ENCODE measurements around the gene UBTD2. TPM values are rescaled to one million over a fixed set of nuclear protein-coding genes. Genes with fewer than 3 reads are reported as not detected.

UBTD2 gene
- total RNA-seq, 4 donors from 2014 or later = 9.1 to 14.7 (median 12.3) TPM

DNA sequence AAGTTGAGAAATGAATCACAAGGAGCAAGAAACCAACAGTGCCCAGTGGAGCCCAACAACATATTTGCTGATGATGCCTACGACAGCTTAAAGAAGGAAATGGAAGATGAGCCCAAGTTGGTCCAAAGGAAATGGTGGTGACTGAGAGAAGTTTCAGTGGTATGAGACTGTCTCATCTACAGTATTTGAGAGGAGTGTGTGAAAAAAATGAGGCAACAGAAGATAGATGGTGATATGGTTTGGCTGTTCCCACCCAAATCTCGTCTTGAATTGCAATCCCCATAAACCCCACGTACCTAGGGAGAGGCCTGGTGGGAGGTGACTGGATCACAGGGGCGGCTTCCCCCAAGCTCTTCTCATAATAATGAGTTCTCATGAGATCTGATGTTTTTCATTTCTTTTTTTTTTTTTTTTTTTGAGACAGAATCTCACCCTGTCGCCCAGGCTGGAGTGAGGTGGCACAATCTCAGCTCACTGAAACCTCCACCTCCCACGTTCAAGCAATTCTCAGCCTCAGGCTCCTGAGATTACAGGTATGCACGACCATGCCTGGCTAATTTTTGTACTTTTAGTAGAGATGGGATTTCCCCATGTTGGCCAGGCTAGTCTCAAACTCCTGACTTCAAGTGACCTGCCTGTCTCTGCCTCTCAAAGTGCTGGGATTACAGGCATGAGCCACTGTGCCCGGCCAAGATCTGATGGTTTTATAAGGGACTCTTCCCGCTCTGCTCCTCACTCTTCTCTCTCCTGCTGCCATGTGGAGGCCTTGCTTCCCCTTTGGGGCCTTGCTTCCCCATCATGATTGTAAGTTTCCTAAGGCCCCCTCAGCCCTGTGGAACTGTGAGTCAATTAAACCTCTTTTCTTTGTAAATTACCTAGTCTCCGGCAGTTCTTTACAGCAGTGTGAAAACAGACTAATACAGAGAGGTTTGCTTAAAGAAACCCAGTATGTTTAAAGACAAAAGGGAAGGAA, 59.4 kb downstream of the UBTD2 start:
- no peaks in the 10 kb centered on the region for H3K4me1 ChIP-seq
- H3K4me3 ChIP-seq = no peak overlapping the region
- H3K27me3 ChIP-seq = no peaks in the 10 kb centered on the region
- intact Hi-C loops (cut with DNase I) = no loop called here
- H3K27ac ChIP-seq = no peak overlapping the region
- WGBS, 2 donors = 80 to 82% methylated on average over 9 to 10 of the region's 10 CpGs
- no peak for DNase-seq
- TF ChIP-seq, protein P1, sequence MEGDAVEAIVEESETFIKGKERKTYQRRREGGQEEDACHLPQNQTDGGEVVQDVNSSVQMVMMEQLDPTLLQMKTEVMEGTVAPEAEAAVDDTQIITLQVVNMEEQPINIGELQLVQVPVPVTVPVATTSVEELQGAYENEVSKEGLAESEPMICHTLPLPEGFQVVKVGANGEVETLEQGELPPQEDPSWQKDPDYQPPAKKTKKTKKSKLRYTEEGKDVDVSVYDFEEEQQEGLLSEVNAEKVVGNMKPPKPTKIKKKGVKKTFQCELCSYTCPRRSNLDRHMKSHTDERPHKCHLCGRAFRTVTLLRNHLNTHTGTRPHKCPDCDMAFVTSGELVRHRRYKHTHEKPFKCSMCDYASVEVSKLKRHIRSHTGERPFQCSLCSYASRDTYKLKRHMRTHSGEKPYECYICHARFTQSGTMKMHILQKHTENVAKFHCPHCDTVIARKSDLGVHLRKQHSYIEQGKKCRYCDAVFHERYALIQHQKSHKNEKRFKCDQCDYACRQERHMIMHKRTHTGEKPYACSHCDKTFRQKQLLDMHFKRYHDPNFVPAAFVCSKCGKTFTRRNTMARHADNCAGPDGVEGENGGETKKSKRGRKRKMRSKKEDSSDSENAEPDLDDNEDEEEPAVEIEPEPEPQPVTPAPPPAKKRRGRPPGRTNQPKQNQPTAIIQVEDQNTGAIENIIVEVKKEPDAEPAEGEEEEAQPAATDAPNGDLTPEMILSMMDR (IDR thresholded peaks at IDR 0.05) = no peak
- TF ChIP-seq POLR2A (IDR thresholded peaks at IDR 0.05) = no peak
- H3K9me3 ChIP-seq = no peaks in the 10 kb centered on the region
- peaks cover 0 to 35% (median 0%) of the 10 kb centered on the region in 3 donors for H3K36me3 ChIP-seq

DNA sequence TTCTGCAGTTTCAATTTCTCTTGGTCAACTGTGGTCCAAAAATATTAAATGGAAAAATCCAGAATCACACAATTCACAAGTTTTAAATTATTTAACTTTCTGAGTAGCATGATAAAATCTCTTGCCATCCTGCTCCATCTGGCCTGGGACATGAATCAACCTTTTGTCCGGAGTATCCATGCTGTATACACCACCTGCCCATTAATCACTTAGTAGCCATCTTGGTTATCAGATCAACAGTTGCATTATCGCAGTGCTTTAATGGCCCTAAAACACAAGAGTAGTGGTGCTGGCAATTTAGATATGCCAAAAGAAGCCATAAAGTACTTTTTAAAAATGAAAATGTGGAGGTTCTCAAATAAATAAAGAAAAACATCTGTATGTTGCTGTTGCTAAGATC, 64.3 kb downstream of the UBTD2 start:
- no peak for DNase-seq
- TF ChIP-seq, protein P1 (IDR thresholded peaks at IDR 0.05) = no peak
- no peak for TF ChIP-seq POLR2A (IDR thresholded peaks at IDR 0.05)
- Histone ChIP-seq H3K27ac (no peak overlapping the region), H3K9me3 (no peaks in the 10 kb centered on the region), H3K4me1 (no peaks in the 10 kb centered on the region), H3K4me3 (no peak overlapping the region), H3K27me3 (no peaks in the 10 kb centered on the region), H3K36me3 (peaks cover 0 to 44% (median 0%) of the 10 kb centered on the region in 3 donors)
- 86 to 96% methylated on average over 2 of the region's 2 CpGs for WGBS, 2 donors
- intact Hi-C loops (cut with DNase I) = no loop called here

DNA sequence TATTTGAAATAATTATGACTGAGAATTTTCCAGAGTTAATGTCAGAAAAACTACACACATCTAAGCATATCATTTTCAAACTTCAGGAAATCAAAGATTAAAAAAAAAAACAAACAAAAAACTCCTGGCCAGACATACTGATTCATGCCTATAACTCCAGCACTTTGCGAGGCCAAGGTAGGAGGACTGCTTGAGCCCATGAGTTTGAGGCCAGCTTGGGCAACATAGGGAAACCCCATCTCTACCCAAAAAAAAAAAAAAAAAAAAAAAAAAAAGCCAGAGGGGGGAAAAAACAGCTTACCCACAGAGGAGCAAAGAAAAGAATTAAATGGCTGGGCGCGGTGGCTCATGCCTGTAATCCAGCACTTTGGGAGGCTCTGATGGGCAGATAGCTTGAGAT, 67.2 kb downstream of the UBTD2 start:
- Histone ChIP-seq H3K27me3 (no peaks in the 10 kb centered on the region), H3K36me3 (peaks cover 0 to 63% (median 0%) of the 10 kb centered on the region in 3 donors), H3K4me3 (no peak overlapping the region), H3K9me3 (no peaks in the 10 kb centered on the region), H3K27ac (no peak overlapping the region), H3K4me1 (no peaks in the 10 kb centered on the region)
- WGBS, 2 donors = 96% methylated on average over 3 of the region's 3 CpGs
- TF ChIP-seq POLR2A (IDR thresholded peaks at IDR 0.05) = no peak
- TF ChIP-seq, protein P1 (IDR thresholded peaks at IDR 0.05) = no peak
- no peak for DNase-seq
- intact Hi-C loops (cut with DNase I) = no loop called here

DNA sequence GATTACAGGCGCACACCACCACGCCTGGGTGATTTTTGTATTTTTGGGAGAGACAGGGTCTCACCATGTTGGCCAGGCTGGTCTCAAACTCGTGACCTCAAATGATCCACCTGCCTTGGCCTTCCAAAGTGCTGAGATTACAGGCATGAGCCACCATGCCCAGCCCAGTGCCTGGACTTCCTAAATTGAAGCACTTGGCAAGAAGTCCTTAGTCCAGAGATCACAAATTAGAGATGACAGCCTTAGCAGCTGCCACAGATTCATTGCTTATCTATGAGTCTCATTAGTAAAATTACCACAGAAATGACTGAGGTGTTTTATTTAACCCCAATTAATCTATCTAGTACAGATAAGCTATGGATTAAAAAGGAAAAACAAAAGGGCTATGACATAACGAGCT, 70.4 kb downstream of the UBTD2 start:
- no peaks in the 10 kb centered on the region for H3K9me3 ChIP-seq
- no peaks in the 10 kb centered on the region for H3K27me3 ChIP-seq
- WGBS, 2 donors = 88 to 94% methylated on average over 2 to 4 of the region's 4 CpGs
- intact Hi-C loops (cut with DNase I) = no loop called here
- no peak overlapping the region for H3K27ac ChIP-seq
- no peaks in the 10 kb centered on the region for H3K4me1 ChIP-seq
- no peak overlapping the region for H3K4me3 ChIP-seq
- H3K36me3 ChIP-seq = peaks cover 0 to 66% (median 0%) of the 10 kb centered on the region in 3 donors
- no peak for DNase-seq
- TF ChIP-seq, protein P1 (IDR thresholded peaks at IDR 0.05) = no peak
- no peak for TF ChIP-seq POLR2A (IDR thresholded peaks at IDR 0.05)

DNA sequence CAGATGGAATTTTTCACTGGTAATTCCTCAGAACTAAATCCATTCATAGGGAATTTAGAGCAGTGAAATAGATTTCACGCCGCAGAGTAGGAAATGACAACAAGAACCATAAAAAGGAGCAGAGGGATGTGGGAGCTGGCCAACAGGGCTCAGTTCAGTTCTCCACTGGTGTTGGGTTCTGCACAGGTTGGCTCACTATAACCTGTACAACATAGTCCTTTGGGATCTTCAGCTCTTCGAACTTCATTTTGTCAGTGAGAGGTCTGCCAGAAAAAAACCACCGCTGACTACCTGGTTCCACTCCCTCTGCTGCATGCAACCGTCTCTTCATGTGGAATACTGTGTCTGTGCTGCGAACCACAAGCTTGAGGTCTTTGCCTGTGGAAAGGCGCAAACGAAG, 71.9 kb downstream of the UBTD2 start:
- Histone ChIP-seq H3K27me3 (no peaks in the 10 kb centered on the region), H3K4me1 (no peaks in the 10 kb centered on the region), H3K36me3 (peaks cover 0 to 58% (median 0%) of the 10 kb centered on the region in 3 donors), H3K9me3 (no peaks in the 10 kb centered on the region), H3K4me3 (no peak overlapping the region), H3K27ac (no peak overlapping the region)
- intact Hi-C loops (cut with DNase I) = no loop called here
- 92% methylated on average over 8 of the region's 8 CpGs for WGBS, 2 donors
- TF ChIP-seq, protein P1 (IDR thresholded peaks at IDR 0.05) = no peak
- TF ChIP-seq POLR2A (IDR thresholded peaks at IDR 0.05) = no peak
- DNase-seq = no peak
